ENCODE results near the gene KBTBD7. TPM values are rescaled to one million over a fixed set of nuclear protein-coding genes. Genes with fewer than 3 reads are reported as not detected.

Gene KBTBD7
- total and polyA plus RNA-seq, 2 of the 13 experiments (the other 11 are each of a cell fraction or from before 2014, with no cell fraction given), result 3.6 to 9.0 TPM

- TF ChIP-seq LCORL (IDR thresholded peaks at IDR 0.05) (no peak), LCORL (CRISPR knock-in tag; IDR thresholded peaks at IDR 0.05) (no peak; the same call in 1 of the 2 replicates), SIN3B (IDR thresholded peaks at IDR 0.05; ENCODE audit: low read length) (no peak), JARID2 (CRISPR knock-in tag; IDR thresholded peaks at IDR 0.05; ENCODE audit: insufficient replicate concordance) (no peak), POGK (CRISPR knock-in tag; conservative IDR thresholded peaks at IDR 0.05) (peak; percentile 88), SUZ12 (IDR thresholded peaks at IDR 0.05; ENCODE audit: low read depth, low read length) (peak; percentile 97), REXO4 (CRISPR knock-in tag; IDR thresholded peaks at IDR 0.05; ENCODE audit: borderline replicate concordance) (no peak), BORCS8-MEF2B (CRISPR knock-in tag; IDR thresholded peaks at IDR 0.05) (peak; percentile 61; the same call in 1 of the 2 replicates), ZNF646 (CRISPR knock-in tag; IDR thresholded peaks at IDR 0.05) (no peak), SAP130 (CRISPR knock-in tag; IDR thresholded peaks at IDR 0.05; ENCODE audit: low read depth) (peak; percentile 88), ZNF7 (CRISPR knock-in tag; IDR thresholded peaks at IDR 0.05) (no peak), ZNF691 (CRISPR knock-in tag; IDR thresholded peaks at IDR 0.05; ENCODE audit: borderline replicate concordance, low read depth) (peak; percentile 89; the same call in 1 of the 2 replicates), TEAD2 (CRISPR knock-in tag; IDR thresholded peaks at IDR 0.05) (no peak), HMG20B (CRISPR knock-in tag; conservative IDR thresholded peaks at IDR 0.05) (no peak; the same call in 1 of the 2 replicates)
- TF ChIP-seq, protein P1, sequence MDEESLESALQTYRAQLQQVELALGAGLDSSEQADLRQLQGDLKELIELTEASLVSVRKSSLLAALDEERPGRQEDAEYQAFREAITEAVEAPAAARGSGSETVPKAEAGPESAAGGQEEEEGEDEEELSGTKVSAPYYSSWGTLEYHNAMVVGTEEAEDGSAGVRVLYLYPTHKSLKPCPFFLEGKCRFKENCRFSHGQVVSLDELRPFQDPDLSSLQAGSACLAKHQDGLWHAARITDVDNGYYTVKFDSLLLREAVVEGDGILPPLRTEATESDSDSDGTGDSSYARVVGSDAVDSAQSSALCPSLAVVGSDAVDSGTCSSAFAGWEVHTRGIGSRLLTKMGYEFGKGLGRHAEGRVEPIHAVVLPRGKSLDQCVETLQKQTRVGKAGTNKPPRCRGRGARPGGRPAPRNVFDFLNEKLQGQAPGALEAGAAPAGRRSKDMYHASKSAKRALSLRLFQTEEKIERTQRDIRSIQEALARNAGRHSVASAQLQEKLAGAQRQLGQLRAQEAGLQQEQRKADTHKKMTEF (CRISPR knock-in tag; IDR thresholded peaks at IDR 0.05), result peak; percentile 88; the same call in 1 of the 2 replicates
- TF ChIP-seq, protein P2, sequence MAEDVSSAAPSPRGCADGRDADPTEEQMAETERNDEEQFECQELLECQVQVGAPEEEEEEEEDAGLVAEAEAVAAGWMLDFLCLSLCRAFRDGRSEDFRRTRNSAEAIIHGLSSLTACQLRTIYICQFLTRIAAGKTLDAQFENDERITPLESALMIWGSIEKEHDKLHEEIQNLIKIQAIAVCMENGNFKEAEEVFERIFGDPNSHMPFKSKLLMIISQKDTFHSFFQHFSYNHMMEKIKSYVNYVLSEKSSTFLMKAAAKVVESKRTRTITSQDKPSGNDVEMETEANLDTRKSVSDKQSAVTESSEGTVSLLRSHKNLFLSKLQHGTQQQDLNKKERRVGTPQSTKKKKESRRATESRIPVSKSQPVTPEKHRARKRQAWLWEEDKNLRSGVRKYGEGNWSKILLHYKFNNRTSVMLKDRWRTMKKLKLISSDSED (CRISPR knock-in tag; IDR thresholded peaks at IDR 0.05), result no peak
Measured at GRCh38 chr13:41193919-41194824, at the start of gene KBTBD7 (continued).
